ENCODE data around the gene PYGL.
"Not testable (repeated sequence)": the region's sequence is repeated elsewhere in the genome, so short reads cannot be mapped to it uniquely, and the experiment has no call there.

PYGL gene

DNA sequence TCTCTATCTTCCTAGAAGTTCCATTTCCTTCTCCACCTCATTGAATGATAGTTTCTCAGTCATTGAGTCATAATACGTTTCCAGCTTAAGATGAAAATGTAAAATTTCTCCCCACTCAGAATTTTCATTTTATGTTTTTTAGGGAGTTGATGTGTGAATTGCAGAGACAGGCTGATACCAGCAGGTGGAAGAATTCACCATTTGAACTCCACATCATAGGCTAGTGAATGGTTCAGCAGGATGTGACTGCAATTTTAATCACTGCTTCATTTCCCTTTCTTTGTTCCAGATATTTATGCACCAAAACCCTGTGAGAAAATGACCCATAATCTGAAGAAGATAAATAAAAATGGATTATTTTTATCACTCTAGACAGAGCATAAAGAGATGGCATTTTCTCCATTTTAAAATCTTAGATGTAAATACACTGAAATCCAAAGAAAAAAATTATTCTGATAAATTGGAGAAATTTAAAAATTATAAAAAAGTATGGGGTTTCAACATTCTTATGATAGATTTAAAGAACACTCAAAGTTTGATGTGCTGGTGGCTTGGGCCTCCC, 10.6 kb upstream of the PYGL start:
- no peak for DNase-seq (ENCODE audit: low read depth)

DNA sequence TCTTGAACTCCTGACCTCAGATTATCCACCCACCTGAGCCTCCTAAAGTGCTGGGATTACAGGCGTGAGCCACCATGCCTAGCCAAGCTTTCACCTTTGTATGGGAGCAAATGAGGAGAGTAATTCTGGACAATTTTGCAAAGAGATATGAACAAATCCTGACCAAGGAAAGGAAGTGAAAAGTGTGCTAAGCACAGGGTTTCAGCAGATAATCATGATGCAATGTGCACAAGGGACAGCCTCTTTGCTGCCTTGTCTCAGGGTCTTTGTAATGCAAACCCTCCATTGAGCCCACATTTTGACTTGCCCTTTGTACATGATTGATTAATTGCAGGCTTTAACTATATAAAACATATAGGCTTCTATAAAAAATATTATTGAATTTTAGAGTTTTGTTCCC, 9.2 kb upstream of the PYGL start:
- DNase-seq (ENCODE audit: low read depth): no peak

DNA sequence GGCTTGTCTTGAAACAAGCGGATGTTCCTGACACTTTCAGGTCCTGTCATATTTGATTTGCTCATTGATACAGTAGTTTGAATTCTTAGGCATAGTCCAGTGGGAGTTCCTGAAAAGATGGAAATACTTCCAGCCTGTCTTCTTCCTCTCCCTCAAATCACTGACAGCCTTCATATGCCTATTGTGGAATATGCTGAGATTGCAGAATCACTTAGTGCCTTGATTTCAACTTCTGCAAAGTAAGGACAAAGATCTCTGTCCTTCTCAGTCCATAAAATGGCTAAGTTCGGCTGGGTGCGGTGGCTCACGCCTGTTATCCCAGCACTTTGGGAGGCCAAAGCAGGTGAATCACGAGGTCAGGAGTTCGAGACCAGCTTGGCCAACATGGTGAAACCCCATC, 6.7 kb upstream of the PYGL start:
- DNase-seq (ENCODE audit: low read depth): no peak

GRCh38 chr14:50948205-50948604, 3.9 kb upstream of the PYGL start:
- DNase-seq (ENCODE audit: low read depth): no peak

DNA sequence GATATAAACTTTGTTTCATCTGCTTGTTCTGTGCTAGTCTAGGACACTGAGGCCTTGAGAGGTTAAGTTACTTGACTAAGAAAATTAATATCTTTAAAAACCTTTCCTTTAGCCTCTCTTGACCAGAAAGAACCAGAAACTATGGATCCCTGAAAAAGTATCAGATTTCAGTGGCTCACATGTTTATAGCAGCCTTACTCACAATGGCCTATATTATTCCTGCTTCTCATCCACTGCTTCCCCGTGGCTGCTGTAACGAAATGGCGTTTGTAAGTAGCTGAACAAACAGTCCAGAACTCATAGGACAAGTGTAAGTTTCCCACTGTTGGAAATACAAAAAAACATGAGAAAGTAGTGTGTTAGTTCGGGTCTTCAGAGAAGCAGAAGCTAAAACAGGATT, 3.2 kb upstream of the PYGL start:
- DNase-seq (ENCODE audit: low read depth): no peak

- no peak for DNase-seq (ENCODE audit: low read depth)
Measured at GRCh38 chr14:50946234-50946935, 2.1 kb upstream of the PYGL start.

DNA sequence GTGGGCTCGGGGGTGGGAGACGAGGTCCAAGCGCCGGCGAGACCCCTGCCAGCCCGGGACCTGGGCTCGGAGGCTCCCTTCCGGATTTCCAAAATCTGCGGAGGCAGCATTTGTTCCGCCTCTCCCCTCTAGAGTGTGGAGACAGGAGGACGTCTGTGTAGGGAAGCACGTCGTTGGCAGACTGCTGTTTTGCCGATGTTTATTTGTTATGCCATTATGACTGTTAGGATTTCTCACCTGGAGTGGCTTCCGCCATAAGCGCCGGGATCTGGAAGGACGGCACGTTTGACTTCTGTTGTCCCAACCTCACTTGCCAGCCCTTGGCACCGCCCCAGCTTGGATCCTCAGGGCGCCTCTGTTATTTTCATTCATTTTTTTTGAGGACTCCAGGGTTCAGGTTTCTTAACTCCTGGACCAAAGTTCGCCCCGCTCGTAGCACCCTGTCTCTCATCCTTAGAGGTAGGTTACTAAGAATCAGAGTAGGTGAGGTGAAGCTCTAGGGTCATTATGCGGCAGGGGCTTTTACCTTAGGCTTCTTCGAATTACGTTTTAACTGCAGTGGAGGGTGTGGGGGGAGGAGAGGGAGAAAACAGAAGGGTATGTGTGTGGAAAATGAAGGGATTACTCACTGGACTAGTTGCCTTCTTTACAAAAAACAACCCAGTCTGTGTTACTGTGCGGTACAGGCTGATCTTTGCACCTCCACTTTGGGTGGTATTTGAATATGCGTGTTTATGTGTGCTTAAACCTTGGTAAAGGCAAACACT, 547 bp upstream of the PYGL start:
- DNase-seq (ENCODE audit: low read depth): no peak

DNA sequence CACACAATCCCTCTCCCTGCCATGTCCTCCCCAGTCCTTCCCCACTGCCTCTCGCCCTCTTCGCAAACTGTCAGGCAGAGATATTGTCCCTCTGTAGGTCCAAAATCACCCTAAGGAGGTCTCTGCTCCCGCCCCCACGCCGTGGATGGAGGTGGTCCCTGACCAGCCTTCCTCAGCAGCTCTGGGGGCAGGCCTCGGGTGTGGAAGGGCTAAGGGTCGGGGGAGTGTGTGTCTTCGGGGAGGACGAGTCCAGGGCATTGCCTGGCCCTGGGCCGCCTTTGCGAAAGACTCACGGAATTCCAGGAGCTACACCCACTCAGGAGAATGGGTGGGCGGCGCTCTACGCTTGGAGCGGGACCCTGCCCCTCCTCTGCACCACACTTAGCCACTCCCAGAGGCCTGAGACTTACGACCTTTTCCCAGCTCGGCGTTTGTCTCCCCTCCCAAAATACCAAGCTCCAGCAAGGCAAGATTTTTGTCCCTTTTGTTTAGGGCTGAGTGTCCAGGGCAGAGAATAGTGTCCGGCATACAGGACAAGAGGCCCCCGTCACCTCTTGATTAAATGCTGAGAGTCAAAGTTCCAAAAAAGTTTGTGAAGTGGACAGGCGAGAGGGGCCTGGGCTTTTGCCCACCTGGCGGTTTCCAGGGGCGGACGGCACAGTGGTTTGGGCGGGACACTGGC, 881 bp downstream of the PYGL start:
- no peak for DNase-seq (ENCODE audit: low read depth)

- DNase-seq (ENCODE audit: low read depth): not testable (repeated sequence)
Measured at GRCh38 chr14:50941638-50942037, 2.6 kb downstream of the PYGL start.

DNA sequence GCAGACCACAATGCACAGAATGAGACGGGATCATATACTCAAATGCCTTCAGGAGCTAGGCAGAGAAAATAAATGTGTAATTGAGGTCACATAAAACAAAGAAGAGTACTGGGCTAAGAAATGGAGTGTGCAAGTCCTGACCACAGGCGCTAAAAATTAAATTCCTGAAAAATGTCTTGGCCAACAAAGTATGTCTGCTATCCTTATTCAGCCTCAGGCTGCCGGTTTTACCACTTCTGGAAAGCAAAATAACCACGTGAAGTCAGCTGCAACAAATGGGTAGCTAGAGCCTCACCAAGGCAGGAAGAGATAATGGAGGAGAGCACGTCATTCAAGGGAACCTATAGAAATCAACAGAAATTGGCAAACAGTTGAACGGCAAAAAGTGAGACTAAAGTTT, 3.1 kb downstream of the PYGL start:
- no peak for DNase-seq (ENCODE audit: low read depth)

GRCh38 chr14:50937800-50938199, 6.5 kb downstream of the PYGL start:
- no peak for DNase-seq (ENCODE audit: low read depth)

- no peak for DNase-seq (ENCODE audit: low read depth)
Measured at GRCh38 chr14:50937325-50937724, 7.0 kb downstream of the PYGL start.

DNA sequence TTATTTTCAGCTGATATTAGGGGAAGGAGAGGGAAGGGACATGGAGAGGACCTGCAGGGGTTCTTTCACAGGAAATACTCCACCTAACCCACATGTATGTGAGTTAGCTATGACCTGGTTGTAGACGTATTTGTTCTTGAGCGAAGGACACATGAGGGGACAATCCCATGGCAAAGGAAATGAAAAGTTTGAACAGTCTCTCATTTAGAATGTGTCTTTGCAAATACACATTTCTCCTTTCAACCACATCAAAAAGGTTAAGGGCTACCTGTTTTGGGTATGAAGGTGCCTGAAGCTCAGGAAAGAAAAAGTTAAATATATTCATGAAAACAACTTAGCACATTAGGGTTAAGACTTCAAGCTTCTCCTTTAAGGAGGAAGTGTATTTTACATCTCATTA, 7.4 kb downstream of the PYGL start:
- no peak for DNase-seq (ENCODE audit: low read depth)

DNA sequence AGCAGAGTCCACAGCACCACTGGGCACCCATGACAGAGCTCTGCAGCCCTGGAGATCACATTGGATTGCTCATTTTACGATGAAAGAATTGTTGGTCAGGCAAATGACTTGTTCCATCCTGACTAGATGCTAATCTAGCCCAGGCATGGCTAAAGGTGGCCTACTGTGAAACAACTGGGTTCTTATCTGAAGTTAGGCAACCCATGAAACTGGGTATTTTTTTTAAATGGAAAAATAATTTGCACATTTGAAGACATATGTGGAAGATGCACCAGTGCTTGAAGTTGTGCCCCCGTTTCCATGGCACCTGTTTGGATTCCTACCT, 8.3 kb downstream of the PYGL start:
- DNase-seq (ENCODE audit: low read depth): no peak

- no peak for DNase-seq (ENCODE audit: low read depth)
Measured at GRCh38 chr14:50935126-50936015, 8.9 kb downstream of the PYGL start.

DNA sequence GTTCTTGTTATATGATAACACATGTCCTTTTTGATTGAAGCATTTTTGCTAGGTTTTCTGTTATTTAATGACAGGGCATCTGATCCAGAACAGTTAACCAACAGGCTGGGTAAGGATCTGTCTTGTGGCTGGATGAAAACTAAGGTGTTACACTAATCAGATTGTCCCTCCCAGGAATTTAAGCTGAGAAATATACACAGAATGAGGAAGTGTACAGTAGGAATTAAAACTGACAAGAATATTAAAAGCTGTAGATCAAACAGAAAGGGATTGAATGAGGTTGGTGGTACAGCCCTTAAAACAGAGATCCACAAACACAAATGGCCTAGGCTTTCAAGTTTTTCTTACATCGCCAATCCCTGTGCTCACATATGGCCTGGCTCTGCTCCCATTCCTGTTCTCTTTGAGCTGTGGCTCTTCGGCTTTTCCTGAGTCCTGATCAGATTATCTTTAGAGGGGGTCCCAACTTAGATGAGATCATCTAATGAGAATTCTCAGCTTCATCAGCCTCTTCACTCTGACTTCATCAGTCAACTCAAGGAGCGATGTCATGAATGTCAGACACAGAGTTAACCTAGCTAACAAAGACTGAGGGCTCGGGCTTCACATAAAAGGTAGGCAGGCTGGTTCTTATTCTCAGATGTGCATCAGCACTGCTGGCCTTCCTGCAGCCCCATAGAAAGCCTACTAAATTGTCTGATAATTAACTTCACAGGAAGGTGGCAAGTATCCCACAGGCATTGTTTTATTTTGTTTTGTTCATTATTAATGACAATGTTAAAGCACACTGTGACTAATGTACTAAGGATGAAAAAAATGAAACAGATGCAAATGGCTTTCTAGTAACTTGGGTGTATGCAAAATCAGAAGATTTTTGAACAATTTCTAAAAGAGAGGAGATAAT, 11.4 kb downstream of the PYGL start:
- DNase-seq (ENCODE audit: low read depth): no peak

DNA sequence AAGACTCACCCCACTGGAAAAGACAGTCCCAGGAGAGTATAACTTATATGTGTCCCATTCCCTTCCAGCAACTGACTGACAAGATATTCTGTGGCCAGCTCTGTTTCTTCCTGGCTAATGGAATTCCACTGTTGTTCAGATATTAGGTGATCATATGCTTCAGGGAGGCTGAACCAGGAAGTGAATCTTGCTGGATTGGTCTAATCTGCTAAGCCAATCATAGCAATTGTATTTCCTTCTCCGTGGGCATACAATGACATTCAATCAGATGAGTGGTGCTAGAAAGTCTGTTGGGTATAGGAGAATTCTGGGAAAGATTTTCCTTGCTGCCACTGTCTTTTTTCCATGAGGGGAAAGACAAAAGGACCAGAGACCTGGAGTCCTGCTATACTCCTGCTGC, 12.1 kb downstream of the PYGL start:
- DNase-seq (ENCODE audit: low read depth): no peak

DNA sequence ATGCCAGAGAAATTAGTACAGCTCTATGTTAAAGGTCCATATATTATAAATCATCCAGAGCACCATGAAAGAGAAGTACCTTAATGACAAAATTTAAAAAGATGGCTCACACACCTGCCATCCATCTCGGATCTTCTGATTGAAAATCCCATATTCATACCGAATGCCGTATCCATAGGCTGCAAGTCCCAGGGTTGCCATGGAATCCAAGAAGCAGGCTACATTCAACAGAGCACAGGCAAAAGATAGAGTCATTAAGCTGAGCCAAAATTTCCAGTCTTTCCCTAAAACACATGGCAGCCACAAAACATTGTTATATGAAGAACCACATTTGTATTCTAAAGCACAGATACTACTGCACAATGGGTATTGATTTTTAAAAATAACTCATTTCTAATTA, 12.7 kb downstream of the PYGL start:
- DNase-seq (ENCODE audit: low read depth): no peak

DNA sequence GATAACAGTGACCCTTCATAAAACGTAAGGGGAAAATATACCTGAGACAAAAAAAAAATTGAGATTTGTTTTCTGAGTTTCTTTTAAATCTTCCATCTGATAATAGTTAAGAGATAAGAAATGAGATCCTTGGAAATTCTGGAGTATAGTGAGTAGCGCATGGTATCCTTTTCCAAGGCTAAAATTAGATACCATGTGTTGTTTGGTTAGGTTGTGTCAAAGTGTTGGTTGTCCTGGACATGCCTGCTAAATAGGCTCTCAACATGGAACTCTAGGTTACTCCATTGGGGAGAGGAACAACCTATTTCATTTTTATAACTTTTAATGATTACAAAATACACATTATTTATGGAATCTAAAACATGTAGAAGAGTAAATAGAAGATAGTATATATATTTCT, 14.8 kb downstream of the PYGL start:
- no peak for DNase-seq (ENCODE audit: low read depth)

DNA sequence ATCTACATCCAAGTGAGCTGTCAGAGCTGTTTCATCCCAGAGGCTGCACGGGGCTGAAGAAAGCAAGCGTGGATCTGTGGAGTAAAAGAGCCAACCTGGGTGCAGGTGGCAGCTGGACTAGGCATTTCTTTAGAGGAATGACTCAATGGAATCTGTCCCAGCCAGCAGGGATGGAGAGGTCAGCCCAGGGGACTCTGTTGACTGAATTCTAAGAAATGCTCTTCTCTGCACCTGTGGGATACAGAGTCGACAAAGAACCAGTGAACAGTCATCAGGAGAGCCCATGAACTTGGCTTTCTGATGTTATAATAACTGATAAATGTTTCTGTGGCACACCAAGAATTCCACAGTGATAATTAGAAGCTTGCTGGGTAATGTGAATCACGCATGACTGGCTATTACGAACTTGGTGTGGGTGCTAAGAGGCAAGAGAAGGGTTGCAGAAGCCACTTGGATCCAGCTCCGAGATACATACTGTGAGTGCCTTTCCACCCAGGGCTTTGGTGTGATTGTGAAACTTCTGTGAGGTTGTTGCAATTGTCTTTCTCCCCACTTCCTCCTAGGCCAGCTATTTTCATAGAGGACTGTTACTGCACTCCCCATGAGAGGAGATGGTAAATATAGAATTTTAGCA, 16.2 kb downstream of the PYGL start:
- DNase-seq (ENCODE audit: low read depth): no peak
